GM23248 (cell line): ENCODE measurements around the gene B4GALT3. TPM values are rescaled to one million over a fixed set of nuclear protein-coding genes. Genes with fewer than 3 reads are reported as not detected.

Experiments used
- DNase-seq: peaks from one replicate; pipeline ENCODE4 v3.0.0-alpha.2; 2015
- H2AFZ ChIP-seq: fragments of 200-600 bp; sonication (generic); 2 replicates; pipeline ENCODE4 v1.6.1; 2016; ENCODE audit warnings: antibody characterized with exemption
- H3F3A ChIP-seq: fragments of 200-600 bp; sonication (generic); 2 replicates; pipeline ENCODE4 v1.6.1; 2016; ENCODE audit warnings: mild to moderate bottlenecking, antibody characterized with exemption, mixed run types; ENCODE audit not compliant: insufficient read depth
- H3K27ac ChIP-seq: fragments of 200-600 bp; sonication (generic); 2 replicates; pipeline ENCODE4 v1.5.1; 2016; ENCODE audit warnings: mild to moderate bottlenecking
- H3K27me3 ChIP-seq: fragments of 200-600 bp; sonication (generic); replicated peaks from 2 replicates; pipeline ENCODE4 v1.6.1; 2016; ENCODE audit warnings: mild to moderate bottlenecking; ENCODE audit not compliant: insufficient read depth
- H3K36me3 ChIP-seq: fragments of 200-600 bp; sonication (generic); 2 replicates; pipeline ENCODE4 v1.6.1; 2016; ENCODE audit warnings: low read depth, mild to moderate bottlenecking
- H3K4me1 ChIP-seq: fragments of 200-600 bp; sonication (generic); 2 replicates; pipeline ENCODE4 v1.6.1; 2016; ENCODE audit warnings: mild to moderate bottlenecking; ENCODE audit not compliant: insufficient read depth
- H3K4me2 ChIP-seq: fragments of 200-600 bp; sonication (generic); one replicate; pipeline ENCODE4 v1.6.1; 2016; ENCODE audit warnings: mild to moderate bottlenecking; ENCODE audit not compliant: unreplicated experiment
- H3K4me3 ChIP-seq: fragments of 200-600 bp; sonication (generic); 2 replicates; pipeline ENCODE4 v1.5.1; 2016; ENCODE audit warnings: mild to moderate bottlenecking
- H3K79me2 ChIP-seq: fragments of 200-600 bp; sonication (generic); 2 replicates; pipeline ENCODE4 v1.6.1; 2016; ENCODE audit warnings: mild to moderate bottlenecking; ENCODE audit not compliant: insufficient read depth
- H3K9ac ChIP-seq: fragments of 200-600 bp; sonication (generic); 2 replicates; pipeline ENCODE4 v1.6.1; 2016; ENCODE audit warnings: mild to moderate bottlenecking
- H3K9me2 ChIP-seq: fragments of 200-600 bp; sonication (generic); 2 replicates; pipeline ENCODE4 v1.6.1; 2016; ENCODE audit warnings: mixed run types, mild to moderate bottlenecking, moderate library complexity; ENCODE audit not compliant: insufficient read depth
- H3K9me3 ChIP-seq: fragments of 200-600 bp; sonication (generic); one replicate; pipeline ENCODE4 v1.6.1; 2017; ENCODE audit warnings: low read depth
- H4K20me1 ChIP-seq: fragments of 200-600 bp; sonication (generic); 2 replicates; pipeline ENCODE4 v1.6.0; 2016; ENCODE audit not compliant: insufficient read depth
- EZH2 ChIP-seq: fragments of 200-600 bp; sonication (generic); IDR thresholded peaks from 2 replicates; pipeline ENCODE4 v1.6.1; 2018; ENCODE audit warnings: antibody characterized with exemption, mild to moderate bottlenecking; ENCODE audit not compliant: insufficient read depth, poor library complexity, severe bottlenecking
- EZH2phosphoT487 ChIP-seq: fragments of 200-600 bp; sonication (generic); IDR thresholded peaks from 2 replicates; pipeline ENCODE4 v1.6.1; 2018; ENCODE audit warnings: antibody characterized with exemption, moderate library complexity, mild to moderate bottlenecking, low read depth; ENCODE audit not compliant: insufficient read depth
- WGBS, 2 experiments: methylation state at CpG; one replicate each; pipeline ENCODE4 v1.1.6; 2015 to 2017; ENCODE audit warnings: low lambda C conversion rate in 2 of 2, low coverage in 1 of 2; ENCODE audit errors: missing lambda C conversion rate in 2 of 2; 5-methylcytosine and 5-hydroxymethylcytosine counted together
- in situ Hi-C: fragments of 300-500 bp; cut with MboI; formaldehyde crosslinking; loops from 2 replicates; pipeline ENCODE4 v1.15.0; 2020
- polyA plus RNA-seq: library from polyadenylated mRNA; unstranded; fragments of >200 nt; fragmentation: Nextera tagmentation; extraction: Ambion mirVana; gene quantifications from 2 replicates; pipeline ENCODE4 v1.2.1, GENCODE V29; 2016
- total RNA-seq: library from RNA; depleted of rRNA; stranded (reverse); fragments of >200 nt; shearing (Covaris generic); gene quantifications from 2 replicates; pipeline ENCODE4 v1.2.3, GENCODE V29; 2014

Gene B4GALT3
- total and polyA plus RNA-seq, 2 experiments from 2014 or later = 31.3 to 34.5 TPM

DNA sequence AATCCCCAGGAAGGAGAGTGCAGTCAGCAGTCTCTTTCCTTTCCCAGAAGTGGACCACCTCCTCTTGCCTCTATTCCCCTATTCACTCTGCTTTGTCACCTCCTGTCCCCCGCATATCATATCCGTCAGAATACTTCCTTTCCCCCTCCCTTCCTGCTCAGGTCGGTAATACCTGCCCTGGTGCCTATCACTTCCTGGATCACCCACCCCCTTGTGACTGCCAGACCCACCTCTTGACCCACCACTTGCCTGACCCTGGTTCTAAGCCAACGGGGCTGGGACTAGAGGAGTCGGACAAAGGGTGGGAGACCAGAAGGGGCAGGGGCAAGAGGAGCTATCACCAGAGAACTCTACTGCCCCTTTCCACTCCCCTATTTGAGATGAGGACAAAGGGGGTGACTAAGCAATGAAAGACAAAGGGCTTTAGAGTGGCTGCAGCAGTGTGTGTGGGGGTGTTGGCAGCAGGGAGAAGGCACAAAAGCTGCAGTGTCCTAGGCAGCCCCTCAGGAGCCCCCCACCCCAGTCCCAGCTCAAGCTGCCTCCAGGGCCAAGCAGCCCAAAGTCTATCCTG, 23.2 kb upstream of the B4GALT3 start:
- Histone ChIP-seq H3K4me1 (peaks cover 57% of the 10 kb centered on the region), H3K36me3 (peaks cover 12% of the 10 kb centered on the region; the same call in 1 of the 2 replicates), H3K4me2 (peak overlapping the region; percentile 84), H3K9me3 (no peaks in the 10 kb centered on the region), H3K79me2 (peaks cover 58% of the 10 kb centered on the region), H2AFZ (peak overlapping the region; percentile 63; the same call in 1 of the 2 replicates), H3K4me3 (no peak overlapping the region; the same call in 1 of the 2 replicates), H3F3A (peaks cover 47% of the 10 kb centered on the region), H3K9me2 (no peaks in the 10 kb centered on the region), H4K20me1 (no peaks in the 10 kb centered on the region), H3K27ac (peak overlapping the region; percentile 97), H3K9ac (peak overlapping the region; percentile 90), H3K27me3 (no peaks in the 10 kb centered on the region)
- no peak for DNase-seq
- no peak for TF ChIP-seq EZH2phosphoT487
- TF ChIP-seq EZH2 = no peak
- in situ Hi-C loops = no loop called here
- 69 to 71% methylated on average over 5 of the region's 5 CpGs for WGBS, 2 experiments

DNA sequence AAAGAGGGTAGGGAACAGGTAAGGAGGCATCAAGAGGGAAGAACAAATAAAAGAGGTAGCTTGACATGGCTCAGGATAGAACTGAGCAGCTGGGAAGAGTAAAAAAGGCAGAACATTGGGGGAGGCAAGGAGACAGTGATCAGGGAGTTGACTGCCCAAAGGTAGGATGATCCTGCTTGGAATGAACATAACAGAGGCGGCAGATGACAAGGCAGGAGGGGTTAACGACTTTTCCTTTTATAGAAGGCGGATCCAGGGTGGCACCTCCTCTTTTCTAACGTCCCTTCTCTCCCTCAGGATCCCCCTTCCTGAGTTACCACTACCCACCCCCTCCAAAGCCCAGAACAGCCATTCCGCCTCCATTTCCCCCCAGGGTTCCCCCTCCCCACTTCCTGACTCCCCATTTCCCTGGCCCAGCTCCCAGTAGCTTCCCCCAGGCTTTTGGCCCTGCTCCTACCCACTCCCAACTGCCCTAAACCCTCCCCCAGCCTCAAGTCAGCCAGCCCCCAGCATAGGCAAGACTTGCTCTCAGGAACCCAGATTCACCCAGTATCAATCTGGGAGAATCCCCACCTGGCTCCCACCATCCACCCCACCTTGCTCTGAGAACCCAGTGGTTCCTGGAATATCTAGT, 22.3 kb upstream of the B4GALT3 start:
- Histone ChIP-seq H3K4me3 (0 out of 2 replicates have a peak overlapping the region, but pooled peaks have one; percentile 82), H3K4me1 (peaks cover 57% of the 10 kb centered on the region), H3K27me3 (no peaks in the 10 kb centered on the region), H3K79me2 (peaks cover 58% of the 10 kb centered on the region), H3K36me3 (peaks cover 12% of the 10 kb centered on the region; the same call in 1 of the 2 replicates), H3K9ac (peak overlapping the region; percentile 98), H3K4me2 (peak overlapping the region; percentile 98), H3K9me3 (no peaks in the 10 kb centered on the region), H3K9me2 (no peaks in the 10 kb centered on the region), H2AFZ (peak overlapping the region; percentile 39; the same call in 1 of the 2 replicates), H3F3A (peaks cover 43% of the 10 kb centered on the region), H3K27ac (peak overlapping the region; percentile 100), H4K20me1 (no peaks in the 10 kb centered on the region)
- no peak for TF ChIP-seq EZH2phosphoT487
- no peak for TF ChIP-seq EZH2
- 65 to 66% methylated on average over 5 of the region's 5 CpGs for WGBS, 2 experiments
- in situ Hi-C loops = no loop called here
- no peak for DNase-seq

DNA sequence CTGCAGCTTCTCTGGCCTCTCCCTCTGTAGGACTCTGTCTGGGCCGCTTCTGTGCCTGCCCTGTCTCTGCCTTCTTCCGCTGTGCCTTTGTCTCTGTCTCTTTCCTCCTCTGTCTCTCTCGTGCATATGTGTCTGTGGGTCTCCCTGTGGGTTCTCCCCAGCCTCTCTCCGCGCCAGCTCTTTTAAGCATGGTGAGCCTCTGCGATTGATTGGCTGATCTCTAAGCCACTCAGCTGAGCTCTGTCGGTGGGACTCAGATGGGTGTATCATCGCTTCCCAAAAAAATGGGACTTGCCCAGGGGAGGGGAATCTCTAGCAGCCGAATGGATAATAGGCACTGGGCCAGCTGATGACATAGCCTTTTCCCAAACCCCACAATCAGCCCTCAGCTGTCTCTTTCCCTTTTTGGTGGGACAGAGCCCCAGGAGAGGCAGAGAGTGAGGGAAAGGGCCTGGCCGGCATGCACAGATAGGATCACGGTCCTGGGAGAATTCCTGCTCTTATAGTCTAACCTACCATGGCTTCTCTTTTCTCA, 21.7 kb upstream of the B4GALT3 start, which contains the start of gene ADAMTS4:
TSS of gene ADAMTS4 (minus strand) at position 158 of the 535 bp plus-strand sequence. CDS start 427 bp downstream, outside the sequence.
- no peaks in the 10 kb centered on the region for H3K9me3 ChIP-seq
- peaks cover 37% of the 10 kb centered on the region for H3F3A ChIP-seq
- peaks cover 57% of the 10 kb centered on the region for H3K4me1 ChIP-seq
- DNase-seq = peak; percentile 91
- H3K27ac ChIP-seq = peak within 1 kb of the TSS; percentile 100
- H2AFZ ChIP-seq = peak within 1 kb of the TSS; percentile 76
- peak within 1 kb of the TSS; percentile 98 for H3K4me2 ChIP-seq
- TF ChIP-seq EZH2 (no peak), EZH2phosphoT487 (no peak)
- H3K36me3 ChIP-seq = peaks cover 7% of the 10 kb centered on the region; the same call in 1 of the 2 replicates
- 10 to 11% methylated on average over 10 to 11 of the region's 11 CpGs for WGBS, 2 experiments
- H3K9me2 ChIP-seq = no peaks in the 10 kb centered on the region
- H3K27me3 ChIP-seq = no peaks in the 10 kb centered on the region
- peak within 1 kb of the TSS; percentile 82 for H3K4me3 ChIP-seq
- H4K20me1 ChIP-seq = no peaks in the 10 kb centered on the region
- H3K79me2 ChIP-seq = peaks cover 55% of the 10 kb centered on the region
- H3K9ac ChIP-seq = peak within 1 kb of the TSS; percentile 98
- in situ Hi-C loops = no loop called here

DNA sequence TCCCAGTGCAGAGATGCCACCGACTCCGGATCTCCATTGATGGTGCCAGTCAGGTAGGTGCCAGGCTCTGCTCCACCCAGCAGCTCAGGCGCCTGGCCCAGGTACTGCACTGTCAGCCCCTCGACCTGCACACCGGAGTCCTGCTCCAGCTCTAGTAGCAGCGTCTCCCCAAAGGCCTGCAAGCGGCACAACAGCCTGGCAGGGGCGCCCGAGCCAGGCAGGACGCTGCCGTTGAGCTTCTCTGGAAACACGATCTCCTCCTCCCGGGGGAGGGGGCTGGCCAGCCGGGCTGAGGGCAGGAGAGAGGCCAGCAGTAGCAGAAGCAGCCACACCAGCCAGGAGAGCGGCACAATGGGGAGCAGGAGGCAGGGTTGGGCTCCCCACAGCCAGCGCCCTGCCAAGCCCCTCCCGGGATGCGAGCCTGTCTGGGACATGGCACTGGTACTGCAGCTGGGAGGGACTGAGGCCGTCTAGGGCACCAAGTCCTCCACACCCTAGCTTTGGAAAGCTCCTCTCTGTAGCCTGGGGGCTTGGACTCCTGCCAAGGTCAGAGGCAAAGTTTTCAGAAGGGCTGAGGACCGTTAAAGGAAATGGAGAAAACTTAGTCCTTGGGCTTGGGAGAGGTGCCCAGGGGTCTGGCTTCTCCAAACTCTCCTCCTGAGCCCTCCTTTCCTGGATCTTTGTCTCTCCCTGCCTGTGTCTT, 21.0 kb upstream of the B4GALT3 start:
- peaks cover 51% of the 10 kb centered on the region for H3K4me1 ChIP-seq
- H3K4me3 ChIP-seq = peak overlapping the region; percentile 82
- peaks cover 49% of the 10 kb centered on the region for H3K79me2 ChIP-seq
- no peaks in the 10 kb centered on the region for H3K9me2 ChIP-seq
- WGBS, 2 experiments = 1 to 2% methylated on average over 19 to 20 of the region's 20 CpGs
- H3K27me3 ChIP-seq = no peaks in the 10 kb centered on the region
- no peaks in the 10 kb centered on the region for H3K9me3 ChIP-seq
- TF ChIP-seq EZH2phosphoT487 (no peak), EZH2 (no peak)
- peak overlapping the region; percentile 100 for H3K27ac ChIP-seq
- H4K20me1 ChIP-seq = no peaks in the 10 kb centered on the region
- peak overlapping the region; percentile 98 for H3K4me2 ChIP-seq
- H3F3A ChIP-seq = peaks cover 33% of the 10 kb centered on the region
- peak overlapping the region; percentile 98 for H3K9ac ChIP-seq
- DNase-seq = peak; percentile 75
- peak overlapping the region; percentile 76 for H2AFZ ChIP-seq
- in situ Hi-C loops = no loop called here
- 0 out of 2 replicates have a peak, but pooled peaks cover 5% of the 10 kb centered on the region for H3K36me3 ChIP-seq
